Naive B cell (primary cell): Measurements from ENCODE around the gene IGFBP1. TPM values are rescaled to one million over a fixed set of nuclear protein-coding genes. Genes with fewer than 3 reads are reported as not detected.

Source experiments
- ATAC-seq, 2 donors: fragments of 150-1000 bp; cut with Tn5 transposase; 2 replicates each; pipeline ENCODE4 v1.10.0; 2021; ENCODE audit warnings: low read depth in 2 of 2, mild to moderate bottlenecking in 2 of 2, moderate library complexity in 2 of 2
- DNase-seq: peaks from one replicate; pipeline ENCODE4 v3.0.0; 2022
- H3K27ac Mint-ChIP-seq, 6 donors: one replicate each; pipeline ENCODE4 v1.8.0; 2020 to 2022; ENCODE audit warnings: mild to moderate bottlenecking in 6 of 6, mixed read lengths in 6 of 6, moderate library complexity in 5 of 6, inconsistent platforms in 2 of 6
- H3K27me3 Mint-ChIP-seq, 3 donors: one replicate each; pipeline ENCODE4 v1.8.0; 2021 to 2022; ENCODE audit warnings: mixed read lengths in 3 of 3, mild to moderate bottlenecking in 1 of 3
- H3K36me3 Mint-ChIP-seq, 2 donors: one replicate each; pipeline ENCODE4 v1.8.0; 2020 to 2022; ENCODE audit warnings: mixed read lengths in 2 of 2, inconsistent platforms in 1 of 2, mild to moderate bottlenecking in 1 of 2
- H3K4me1 Mint-ChIP-seq, 3 donors: one replicate each; pipeline ENCODE4 v1.8.0; 2020 to 2022; ENCODE audit warnings: mixed read lengths in 3 of 3, inconsistent platforms in 1 of 3, mild to moderate bottlenecking in 1 of 3, moderate library complexity in 1 of 3
- H3K4me3 Mint-ChIP-seq, 8 donors: one replicate each; pipeline ENCODE4 v1.8.0; 2020 to 2022; ENCODE audit warnings: mild to moderate bottlenecking in 8 of 8, mixed read lengths in 8 of 8, moderate library complexity in 8 of 8, inconsistent platforms in 2 of 8
- H3K9me3 Mint-ChIP-seq, 7 donors: one replicate each; pipeline ENCODE4 v1.8.0; 2020 to 2022; ENCODE audit warnings: mixed read lengths in 7 of 7, mild to moderate bottlenecking in 5 of 7, inconsistent platforms in 2 of 7, moderate library complexity in 1 of 7
- polyA plus RNA-seq, 6 donors: library from polyadenylated mRNA; unstranded; fragments of 300-500 nt; fragmentation: Illumina TruSeq; gene quantifications; one replicate each; pipeline ENCODE4 v1.2.3, GENCODE V29; 2021; ENCODE audit warnings: low read depth in 6 of 6

The IGFBP1 gene
- polyA plus RNA-seq, 6 donors from 2014 or later: not detected

DNA sequence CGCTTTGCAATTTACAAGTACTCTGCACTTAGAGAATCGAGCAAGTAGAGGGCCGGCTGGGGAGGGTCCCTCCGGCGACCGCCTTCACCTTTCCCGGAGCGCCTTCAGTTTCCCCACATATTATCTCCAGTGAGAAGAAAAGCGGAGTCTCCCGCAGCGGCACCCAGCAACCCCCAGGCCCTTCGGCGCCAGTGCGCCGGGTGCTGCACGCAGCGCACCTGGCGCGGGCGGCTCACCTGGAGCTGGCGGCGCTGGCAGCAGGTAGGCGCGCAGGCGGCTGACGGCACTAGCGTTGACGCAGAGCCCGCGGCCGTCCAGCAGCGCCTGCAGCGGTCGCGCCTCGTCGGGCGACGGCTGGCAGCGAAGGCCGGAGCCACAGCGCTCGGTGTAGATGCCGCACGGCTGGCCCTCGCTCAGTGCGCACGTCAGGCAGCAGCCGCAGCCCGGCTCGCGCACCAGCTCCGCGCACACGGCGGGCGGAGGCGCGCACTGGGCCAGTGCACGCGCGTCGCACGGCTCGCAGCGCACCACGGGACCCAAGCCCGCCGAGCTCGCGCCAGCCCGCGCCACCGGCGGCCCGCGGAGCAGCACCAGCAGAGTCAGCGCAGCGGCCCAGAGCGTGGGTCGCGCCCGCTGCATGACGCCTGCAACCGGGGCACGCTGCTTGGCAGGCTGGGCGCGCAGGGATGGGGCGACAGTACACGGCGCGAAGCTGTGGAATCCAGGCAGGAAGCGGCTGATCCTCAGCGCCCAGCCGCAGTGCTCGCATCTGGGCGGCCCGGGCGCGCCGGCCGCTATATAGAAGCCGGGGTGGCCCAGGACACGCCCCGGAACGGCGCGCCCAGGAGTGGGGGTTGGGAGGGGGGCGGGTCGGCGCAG, 32.5 kb downstream of the IGFBP1 start, which contains the start of gene IGFBP3:
TSS of gene IGFBP3 (minus strand) at position 771 of the 879 bp plus-strand sequence. CDS start at position 639, 132 bp downstream.
- DNase-seq: no peak
- peaks cover 0 to 2% (median 0%) of the 10 kb centered on the region in 7 donors for H3K9me3 Mint-ChIP-seq
- H3K27me3 Mint-ChIP-seq: peaks cover 69 to 79% (median 76%) of the 10 kb centered on the region in 3 donors
- no peaks in the 10 kb centered on the region for H3K36me3 Mint-ChIP-seq
- peak within 1 kb of the TSS in 1 of 6 donors; percentile 58 for H3K27ac Mint-ChIP-seq
- H3K4me3 Mint-ChIP-seq: peak within 1 kb of the TSS in 6 of 8 donors; percentile 51 to 86 (median 65)
- peak in 1 of 2 donors; percentile 21 for ATAC-seq
- H3K4me1 Mint-ChIP-seq: peaks cover 13 to 30% (median 27%) of the 10 kb centered on the region in 3 donors

GRCh38 chr7:45921381-45921698, 33.1 kb downstream of the IGFBP1 start:
- ATAC-seq: no peak
- Mint-ChIP-seq H3K9me3 (peaks cover 0 to 2% (median 0%) of the 10 kb centered on the region in 7 donors), H3K36me3 (no peaks in the 10 kb centered on the region), H3K4me1 (peaks cover 13 to 30% (median 27%) of the 10 kb centered on the region in 3 donors), H3K4me3 (peak overlapping the region in 2 of 8 donors; percentile 52 to 86), H3K27me3 (peaks cover 67 to 79% (median 76%) of the 10 kb centered on the region in 3 donors), H3K27ac (no peak overlapping the region)
- DNase-seq: no peak

DNA sequence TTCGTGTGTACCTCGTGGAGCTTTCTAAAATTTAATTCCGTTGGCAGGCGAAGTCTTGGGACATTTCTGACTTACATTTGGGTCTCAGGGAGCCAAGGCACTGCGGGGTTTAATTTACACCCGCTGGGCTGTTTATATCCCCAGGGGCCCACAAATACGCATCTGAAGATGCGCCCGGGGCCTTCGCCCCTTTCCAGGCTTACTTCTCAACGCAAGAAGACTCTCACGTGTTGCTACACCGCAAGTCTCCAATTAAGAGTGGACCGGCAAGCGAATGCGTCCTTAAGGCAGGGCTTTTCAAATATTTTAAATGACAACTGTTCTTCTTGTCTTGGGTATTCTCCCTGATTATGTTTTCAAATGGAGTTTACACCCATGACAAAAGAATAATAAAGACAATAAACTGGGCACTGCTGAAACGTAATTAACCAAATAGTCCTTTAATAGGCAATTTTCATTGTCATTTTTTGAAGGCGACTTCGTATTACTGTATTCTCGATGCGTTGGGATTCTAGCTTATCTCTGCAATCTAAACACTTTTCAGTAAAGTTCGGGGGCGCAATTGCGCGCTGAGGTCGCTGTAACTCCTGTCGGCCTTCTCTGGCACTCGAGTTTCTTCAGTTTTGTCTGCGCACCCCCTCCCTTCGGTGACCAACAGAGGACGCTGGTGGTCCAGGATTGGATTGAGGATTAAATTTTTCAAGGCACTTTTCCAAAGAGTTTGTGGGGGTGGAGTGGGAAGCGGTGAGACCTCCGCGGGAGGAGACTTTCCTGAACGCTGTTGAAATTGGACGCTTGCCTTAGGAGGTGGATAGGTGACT, 33.6 kb downstream of the IGFBP1 start:
- Mint-ChIP-seq H3K36me3 (no peaks in the 10 kb centered on the region), H3K4me3 (peak overlapping the region in 5 of 8 donors; percentile 22 to 86 (median 43)), H3K27me3 (peaks cover 63 to 76% (median 71%) of the 10 kb centered on the region in 3 donors), H3K27ac (peak overlapping the region in 1 of 6 donors; percentile 58), H3K4me1 (peaks cover 13 to 30% (median 27%) of the 10 kb centered on the region in 3 donors), H3K9me3 (peaks cover 0 to 2% (median 0%) of the 10 kb centered on the region in 7 donors)
- DNase-seq: no peak
- no peak for ATAC-seq

- H3K9me3 Mint-ChIP-seq: peaks cover 0 to 2% (median 0%) of the 10 kb centered on the region in 7 donors
- peaks cover 55 to 71% (median 62%) of the 10 kb centered on the region in 3 donors for H3K27me3 Mint-ChIP-seq
- H3K4me3 Mint-ChIP-seq: peak overlapping the region in 5 of 8 donors; percentile 7 to 67 (median 43)
- DNase-seq (no peak), ATAC-seq (no peak)
- H3K36me3 Mint-ChIP-seq: no peaks in the 10 kb centered on the region
- peaks cover 13 to 23% (median 21%) of the 10 kb centered on the region in 3 donors for H3K4me1 Mint-ChIP-seq
- peak overlapping the region in 1 of 6 donors; percentile 8 for H3K27ac Mint-ChIP-seq
Measured at GRCh38 chr7:45922810-45923209, 34.5 kb downstream of the IGFBP1 start.

DNA sequence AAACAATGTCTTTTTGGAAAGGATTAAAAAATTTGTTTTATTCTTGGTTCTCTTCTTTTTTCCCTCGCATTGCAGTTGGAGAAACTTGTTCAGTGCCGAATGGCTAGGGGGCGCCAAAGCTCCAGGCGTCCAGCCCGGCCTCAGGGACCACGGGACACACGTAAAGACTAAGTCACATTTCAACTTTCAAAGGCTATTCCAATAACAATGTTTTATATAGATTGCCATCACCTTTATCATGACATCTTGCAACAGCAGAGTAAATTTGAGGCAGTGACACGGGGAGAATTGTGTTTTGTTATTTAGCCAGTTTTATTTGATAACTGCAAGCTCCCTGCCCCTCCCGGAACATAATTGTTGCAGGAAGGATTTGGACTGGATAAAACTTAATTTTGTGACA, 35.0 kb downstream of the IGFBP1 start:
- Mint-ChIP-seq H3K36me3 (no peaks in the 10 kb centered on the region), H3K4me1 (peaks cover 13 to 23% (median 20%) of the 10 kb centered on the region in 3 donors), H3K9me3 (peaks cover 0 to 2% (median 0%) of the 10 kb centered on the region in 7 donors), H3K27ac (peak overlapping the region in 2 of 6 donors; percentile 8 to 67), H3K4me3 (peak overlapping the region in 4 of 8 donors; percentile 43 to 67 (median 48)), H3K27me3 (peaks cover 53 to 68% (median 62%) of the 10 kb centered on the region in 3 donors)
- DNase-seq: peak; percentile 26
- ATAC-seq: no peak

GRCh38 chr7:45923818-45924217, 35.5 kb downstream of the IGFBP1 start:
- ATAC-seq (no peak), DNase-seq (no peak)
- H3K27ac Mint-ChIP-seq: no peak overlapping the region
- no peaks in the 10 kb centered on the region for H3K36me3 Mint-ChIP-seq
- H3K27me3 Mint-ChIP-seq: peaks cover 56 to 68% (median 66%) of the 10 kb centered on the region in 3 donors
- peaks cover 13 to 23% (median 20%) of the 10 kb centered on the region in 3 donors for H3K4me1 Mint-ChIP-seq
- H3K9me3 Mint-ChIP-seq: peaks cover 0 to 2% (median 0%) of the 10 kb centered on the region in 7 donors
- H3K4me3 Mint-ChIP-seq: no peak overlapping the region

- DNase-seq: no peak
- Mint-ChIP-seq H3K36me3 (no peaks in the 10 kb centered on the region), H3K27ac (no peak overlapping the region), H3K4me1 (peaks cover 13 to 23% (median 20%) of the 10 kb centered on the region in 3 donors), H3K4me3 (no peak overlapping the region), H3K27me3 (peaks cover 56 to 70% (median 70%) of the 10 kb centered on the region in 3 donors), H3K9me3 (peaks cover 0 to 2% (median 0%) of the 10 kb centered on the region in 7 donors)
- no peak for ATAC-seq
Measured at GRCh38 chr7:45924283-45924682, 36.0 kb downstream of the IGFBP1 start.

DNA sequence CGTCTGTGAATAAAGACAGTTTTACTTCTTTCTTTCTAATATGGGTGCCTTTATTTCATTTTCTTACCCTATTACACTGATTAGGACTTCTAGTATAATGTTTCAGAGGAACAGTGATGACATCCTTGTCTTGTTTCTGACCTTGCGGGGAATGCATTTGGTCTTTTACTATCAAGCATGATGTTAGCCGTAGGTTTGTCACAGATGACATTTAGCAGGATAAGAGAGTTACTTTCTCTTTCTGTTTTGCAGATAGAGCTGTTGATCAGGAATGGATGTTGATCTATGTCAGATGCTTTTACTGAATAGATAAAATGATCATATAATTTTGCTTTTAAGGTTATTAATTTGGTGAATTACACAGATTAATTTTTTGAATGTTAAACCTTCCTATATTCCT, 39.4 kb downstream of the IGFBP1 start:
- Mint-ChIP-seq H3K4me3 (no peak overlapping the region), H3K36me3 (no peaks in the 10 kb centered on the region), H3K27me3 (peaks cover 33 to 55% (median 45%) of the 10 kb centered on the region in 3 donors), H3K27ac (no peak overlapping the region), H3K4me1 (peaks cover 7% of the 10 kb centered on the region in 3 donors), H3K9me3 (peaks cover 0 to 4% (median 0%) of the 10 kb centered on the region in 7 donors)
- ATAC-seq (no peak), DNase-seq (no peak)

DNA sequence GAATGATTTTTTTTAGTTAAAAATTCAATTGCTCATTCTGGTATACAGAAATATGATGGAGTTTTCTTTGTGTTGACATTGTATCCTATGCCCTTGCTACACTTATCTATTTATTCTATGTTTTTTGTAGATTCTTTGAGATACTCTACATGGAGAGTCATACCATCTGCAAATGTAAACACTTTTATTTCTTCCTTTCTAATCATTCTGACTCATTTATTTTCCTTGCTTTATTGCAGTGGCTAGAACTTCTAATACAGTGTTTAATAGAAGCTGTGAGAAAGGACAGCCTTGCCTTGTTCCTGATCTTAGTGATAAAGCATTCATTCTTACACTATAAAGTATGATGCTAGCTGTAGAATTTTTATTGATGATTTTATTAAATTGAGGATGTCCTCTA, 42.7 kb downstream of the IGFBP1 start:
- no peaks in the 10 kb centered on the region for H3K36me3 Mint-ChIP-seq
- DNase-seq: no peak
- peaks cover 21 to 50% (median 43%) of the 10 kb centered on the region in 3 donors for H3K27me3 Mint-ChIP-seq
- no peaks in the 10 kb centered on the region for H3K4me1 Mint-ChIP-seq
- peaks cover 0 to 2% (median 0%) of the 10 kb centered on the region in 7 donors for H3K9me3 Mint-ChIP-seq
- ATAC-seq: no peak
- no peak overlapping the region for H3K27ac Mint-ChIP-seq
- H3K4me3 Mint-ChIP-seq: no peak overlapping the region

DNA sequence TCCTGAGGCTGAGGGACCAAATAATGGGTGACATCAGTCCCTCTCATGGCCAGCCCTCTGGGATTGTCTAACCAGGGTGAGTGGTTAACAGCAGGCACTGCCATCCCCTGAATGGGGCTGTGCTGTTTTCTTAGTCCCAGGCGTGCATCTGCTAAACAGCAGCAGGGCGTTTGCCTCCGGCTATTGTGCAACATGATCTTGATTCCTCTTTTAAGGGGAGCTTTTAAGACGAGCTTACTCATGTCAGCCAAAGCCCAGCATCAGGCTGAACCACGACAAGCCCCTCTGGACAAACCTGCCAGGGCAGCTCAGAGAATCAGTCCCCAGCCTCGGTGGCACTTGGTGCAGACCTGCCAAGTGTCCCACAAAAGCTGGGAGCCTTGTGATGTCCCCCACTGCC, 49.0 kb downstream of the IGFBP1 start:
- Mint-ChIP-seq H3K27me3 (peaks cover 23 to 40% (median 39%) of the 10 kb centered on the region in 3 donors), H3K27ac (no peak overlapping the region), H3K36me3 (peaks cover 0 to 9% of the 10 kb centered on the region in 2 donors), H3K9me3 (peaks cover 5 to 10% (median 8%) of the 10 kb centered on the region in 7 donors), H3K4me3 (peak overlapping the region in 1 of 8 donors; percentile 36), H3K4me1 (peaks cover 0 to 13% (median 0%) of the 10 kb centered on the region in 3 donors)
- DNase-seq: no peak
- ATAC-seq: no peak

- no peak for DNase-seq
- no peak overlapping the region for H3K4me3 Mint-ChIP-seq
- peaks cover 0 to 14% (median 0%) of the 10 kb centered on the region in 3 donors for H3K4me1 Mint-ChIP-seq
- ATAC-seq: no peak
- peaks cover 0 to 9% of the 10 kb centered on the region in 2 donors for H3K36me3 Mint-ChIP-seq
- peaks cover 5 to 10% (median 8%) of the 10 kb centered on the region in 7 donors for H3K9me3 Mint-ChIP-seq
- H3K27ac Mint-ChIP-seq: no peak overlapping the region
- peaks cover 24 to 39% (median 39%) of the 10 kb centered on the region in 3 donors for H3K27me3 Mint-ChIP-seq
Measured at GRCh38 chr7:45937862-45938261, 49.6 kb downstream of the IGFBP1 start.

- H3K36me3 Mint-ChIP-seq: peaks cover 0 to 9% of the 10 kb centered on the region in 2 donors
- H3K4me1 Mint-ChIP-seq: peaks cover 0 to 15% (median 0%) of the 10 kb centered on the region in 3 donors
- no peak overlapping the region for H3K27ac Mint-ChIP-seq
- DNase-seq (no peak), ATAC-seq (no peak)
- peaks cover 20 to 30% (median 30%) of the 10 kb centered on the region in 3 donors for H3K27me3 Mint-ChIP-seq
- peaks cover 5 to 10% (median 6%) of the 10 kb centered on the region in 7 donors for H3K9me3 Mint-ChIP-seq
- H3K4me3 Mint-ChIP-seq: peak overlapping the region in 2 of 8 donors; percentile 32 to 62
Measured at GRCh38 chr7:45938626-45939302, 50.5 kb downstream of the IGFBP1 start.
